ENCODE results near the gene AKTIP. TPM values are rescaled to one million over a fixed set of nuclear protein-coding genes. Genes with fewer than 3 reads are reported as not detected.

AKTIP gene
- total RNA-seq = 84.2 TPM

GRCh38 chr16:53502331-53503269, at the start of gene AKTIP:
Gene AKTIP (minus strand): TSS chr16:53503209. CDS start chr16:53500259, 2,950 bp downstream.

Small RNAs within 50 kb of the gene (small RNA-seq; reads per million reads assigned to genes)
- gene RNU6-1153P (ENCODE audit: low replicate concordance) = not detected

Other genes with a start within 250 kb of the AKTIP start
- 179 TPM for gene RBL2, start 68.7 kb downstream of the AKTIP start, total RNA-seq
- 38.5 TPM for gene RPGRIP1L, start 200.7 kb upstream of the AKTIP start, total RNA-seq
- 162 TPM for gene FTO, start 200.9 kb upstream of the AKTIP start, total RNA-seq